Uterus (tissue), 4 donors: Measurements from ENCODE around the gene GRM1. TPM values are rescaled to one million over a fixed set of nuclear protein-coding genes. Genes with fewer than 3 reads are reported as not detected.

Experiments
- DNase-seq, 2 donors: peaks; one replicate each; pipeline ENCODE4 v3.0.0-alpha.2; 2019 to 2020
- H3K27ac ChIP-seq, 2 donors: fragments of 200-600 bp; sonication (generic); 1 replicate in 1 of 2; 2 replicates in 1 of 2; pipeline ENCODE4 v1.5.1; 2016 to 2018
- H3K27me3 ChIP-seq, 2 donors: fragments of 200-600 bp; sonication (generic); one replicate each; pipeline ENCODE4 v1.5.1; 2018 to 2019; ENCODE audit warnings: control low read depth in 1 of 2
- H3K36me3 ChIP-seq, 2 donors: fragments of 200-600 bp; sonication (generic); one replicate each; pipeline ENCODE4 v1.5.1; 2019; ENCODE audit warnings: control low read depth in 1 of 2
- H3K4me1 ChIP-seq, 2 donors: fragments of 200-600 bp; sonication (generic); one replicate each; pipeline ENCODE4 v1.5.1; 2018 to 2019; ENCODE audit warnings: control low read depth in 1 of 2
- H3K4me3 ChIP-seq, 2 donors: fragments of 200-600 bp; sonication (generic); 1 replicate in 1 of 2; 2 replicates in 1 of 2; pipeline ENCODE4 v1.5.1; 2018 to 2019; ENCODE audit warnings: mild to moderate bottlenecking in 1 of 2
- H3K9me3 ChIP-seq, 2 donors: fragments of 200-600 bp; sonication (generic); one replicate each; pipeline ENCODE4 v1.5.1; 2019; ENCODE audit warnings: control low read depth in 1 of 2
- CTCF ChIP-seq, 4 experiments: fragments of 200-600 bp in 2 of 4; fragments of 450-650 bp in 2 of 4; sonication (generic) in 2 of 4; IDR thresholded peaks; one replicate each; pipeline ENCODE4 v1.5.1; 2016 to 2019; ENCODE audit warnings: antibody characterized with exemption in 4 of 4, mild to moderate bottlenecking in 2 of 4, moderate library complexity in 1 of 4
- POLR2A ChIP-seq, 2 donors: fragments of 450-650 bp; IDR thresholded peaks; one replicate each; pipeline ENCODE4 v1.6.1; 2016; ENCODE audit warnings: antibody characterized with exemption in 2 of 2, mild to moderate bottlenecking in 1 of 2, moderate library complexity in 1 of 2
- intact Hi-C: fragments of 100-400 bp; cut with DNase I; formaldehyde crosslinking; loops from one replicate; pipeline ENCODE4 v1.15.1; 2023; ENCODE audit warnings: low total_unique reads
- total RNA-seq, 4 donors: library from RNA; depleted of rRNA in 3 of 4; stranded (reverse); fragments of >200 nt in 3 of 4; gene quantifications; one replicate each; pipeline versions ENCODE4 v1.1.0 to v1.2.4, GENCODE V29; 2014 to 2023
- donor health status: DM: yes; HTN: yes; CAD: no.

Gene GRM1
- total RNA-seq, 4 donors from 2014 or later = 0.07 to 0.12 TPM; not detected in 2

GRCh38 chr6:146153040-146153758 is 124.3 kb downstream of the GRM1 start:
- Histone ChIP-seq H3K36me3 (no peaks in the 10 kb centered on the region), H3K4me1 (no peaks in the 10 kb centered on the region), H3K27ac (no peak overlapping the region), H3K4me3 (no peak overlapping the region), H3K9me3 (no peaks in the 10 kb centered on the region), H3K27me3 (no peaks in the 10 kb centered on the region)
- no peak for TF ChIP-seq POLR2A (IDR thresholded peaks at IDR 0.05)
- no peak for TF ChIP-seq CTCF (IDR thresholded peaks at IDR 0.05)
- intact Hi-C loops = no loop called here
- no peak for DNase-seq

GRCh38 chr6:146154197-146154596 is 125.3 kb downstream of the GRM1 start:
- TF ChIP-seq POLR2A (IDR thresholded peaks at IDR 0.05) = no peak
- no peak for TF ChIP-seq CTCF (IDR thresholded peaks at IDR 0.05)
- H3K9me3 ChIP-seq = no peaks in the 10 kb centered on the region
- no peak overlapping the region for H3K4me3 ChIP-seq
- no peaks in the 10 kb centered on the region for H3K27me3 ChIP-seq
- no peaks in the 10 kb centered on the region for H3K4me1 ChIP-seq
- intact Hi-C loops = no loop called here
- DNase-seq = no peak
- no peaks in the 10 kb centered on the region for H3K36me3 ChIP-seq
- H3K27ac ChIP-seq = no peak overlapping the region

GRCh38 chr6:146161664-146162063 is 132.8 kb downstream of the GRM1 start:
- Histone ChIP-seq H3K36me3 (no peaks in the 10 kb centered on the region), H3K4me1 (no peaks in the 10 kb centered on the region), H3K27ac (no peak overlapping the region), H3K27me3 (no peaks in the 10 kb centered on the region), H3K9me3 (no peaks in the 10 kb centered on the region), H3K4me3 (no peak overlapping the region)
- intact Hi-C loops = no loop called here
- no peak for DNase-seq
- TF ChIP-seq CTCF (IDR thresholded peaks at IDR 0.05) = no peak
- no peak for TF ChIP-seq POLR2A (IDR thresholded peaks at IDR 0.05)

- intact Hi-C loops = no loop called here
- no peaks in the 10 kb centered on the region for H3K27me3 ChIP-seq
- no peak overlapping the region for H3K27ac ChIP-seq
- no peaks in the 10 kb centered on the region for H3K4me1 ChIP-seq
- TF ChIP-seq CTCF (IDR thresholded peaks at IDR 0.05) = no peak
- no peak for TF ChIP-seq POLR2A (IDR thresholded peaks at IDR 0.05)
- no peaks in the 10 kb centered on the region for H3K36me3 ChIP-seq
- H3K9me3 ChIP-seq = no peaks in the 10 kb centered on the region
- DNase-seq = no peak
- no peak overlapping the region for H3K4me3 ChIP-seq
These were observed 141.0 kb downstream of the GRM1 start for GRCh38 chr6:146169872-146170271.

GRCh38 chr6:146177785-146178184 is 148.9 kb downstream of the GRM1 start:
- no peaks in the 10 kb centered on the region for H3K9me3 ChIP-seq
- DNase-seq = no peak
- TF ChIP-seq CTCF (IDR thresholded peaks at IDR 0.05) (no peak), POLR2A (IDR thresholded peaks at IDR 0.05) (no peak)
- H3K27me3 ChIP-seq = no peaks in the 10 kb centered on the region
- H3K4me1 ChIP-seq = no peaks in the 10 kb centered on the region
- no peak overlapping the region for H3K4me3 ChIP-seq
- no peaks in the 10 kb centered on the region for H3K36me3 ChIP-seq
- intact Hi-C loops = no loop called here
- no peak overlapping the region for H3K27ac ChIP-seq
